NCI-H82 (cell line): ENCODE data around the gene DOCK2.
"Not testable (repeated sequence)": the region's sequence is repeated elsewhere in the genome, so short reads cannot be mapped to it uniquely, and the experiment has no call there.

ENCODE experiments used
- DNase-seq: peaks from one replicate; lab custom pipeline; 2025; lab: John Stamatoyannopoulos, UW

The DOCK2 gene

DNA sequence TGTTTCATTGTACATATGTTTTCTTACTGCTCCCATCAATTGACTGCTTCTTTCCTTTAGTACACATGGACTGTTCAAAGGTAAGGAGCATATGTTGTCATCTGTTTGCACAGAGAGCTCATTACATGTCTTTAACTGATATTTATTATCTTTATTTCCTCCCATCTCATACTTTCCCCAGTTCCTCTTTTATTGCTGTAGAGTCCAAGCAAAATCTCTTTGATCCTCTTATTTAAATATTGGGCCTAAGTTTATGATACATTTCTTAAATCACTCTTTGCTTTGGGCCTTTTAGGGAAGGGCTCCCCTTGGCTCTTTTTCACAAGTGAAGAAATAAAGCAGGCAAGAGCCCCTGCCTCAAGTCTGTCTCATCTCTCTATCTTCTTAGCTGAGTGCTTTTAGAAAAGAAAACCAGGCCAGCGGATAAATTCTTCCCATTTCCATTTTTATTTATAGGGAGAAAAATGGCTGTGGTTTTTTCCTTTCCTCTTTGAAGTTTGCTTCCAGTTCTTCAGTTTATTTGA is 152.4 kb downstream of the DOCK2 start:
- DNase-seq: no peak

GRCh38 chr5:169791251-169791650 is 154.2 kb downstream of the DOCK2 start:
- DNase-seq: no peak

DNA sequence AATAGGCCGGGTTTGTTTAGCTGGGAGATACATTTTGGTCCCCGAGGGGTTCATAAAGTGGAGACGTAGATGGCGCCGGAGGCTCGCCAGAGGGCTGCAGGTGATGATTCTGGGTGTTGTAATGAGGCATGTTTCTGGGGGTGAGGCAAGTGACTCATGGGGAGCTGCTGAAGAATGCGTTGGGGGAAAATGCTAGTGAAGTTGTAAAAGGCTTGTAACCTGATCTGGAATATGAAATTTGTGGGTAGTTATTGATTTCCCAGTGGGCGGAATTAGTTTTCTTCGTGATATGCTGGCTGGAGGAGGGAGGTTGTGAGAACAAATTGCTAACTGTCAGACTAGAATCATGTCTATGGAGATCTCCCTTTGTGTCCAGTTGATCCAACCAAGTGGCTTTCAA is 158.3 kb downstream of the DOCK2 start:
- DNase-seq: no peak

DNA sequence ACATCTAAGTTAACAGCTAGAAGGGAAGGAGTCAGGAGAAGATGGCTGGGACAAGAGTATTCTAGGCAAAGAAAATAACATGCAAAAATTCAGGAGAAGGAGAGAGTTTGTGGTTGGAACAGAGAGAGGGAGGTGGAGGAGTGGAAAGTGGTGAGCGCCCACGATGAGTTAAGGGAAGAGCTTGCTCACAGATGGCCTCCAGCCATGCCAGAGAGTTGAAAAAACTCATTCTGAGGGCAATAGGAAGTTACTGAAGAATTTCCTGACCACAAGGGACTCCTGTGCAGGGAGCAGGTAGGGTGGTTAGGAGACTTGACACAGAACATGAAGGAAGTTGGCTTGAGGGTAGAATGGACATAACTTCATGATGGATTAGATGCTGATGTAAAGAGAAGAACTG is 159.7 kb downstream of the DOCK2 start:
- no peak for DNase-seq

GRCh38 chr5:169797577-169797976 is 160.5 kb downstream of the DOCK2 start:
- no peak for DNase-seq

- no peak for DNase-seq
Measured at GRCh38 chr5:169798438-169798837, 161.4 kb downstream of the DOCK2 start.

- DNase-seq: no peak
Measured at GRCh38 chr5:169798906-169799660, 162.0 kb downstream of the DOCK2 start.

DNA sequence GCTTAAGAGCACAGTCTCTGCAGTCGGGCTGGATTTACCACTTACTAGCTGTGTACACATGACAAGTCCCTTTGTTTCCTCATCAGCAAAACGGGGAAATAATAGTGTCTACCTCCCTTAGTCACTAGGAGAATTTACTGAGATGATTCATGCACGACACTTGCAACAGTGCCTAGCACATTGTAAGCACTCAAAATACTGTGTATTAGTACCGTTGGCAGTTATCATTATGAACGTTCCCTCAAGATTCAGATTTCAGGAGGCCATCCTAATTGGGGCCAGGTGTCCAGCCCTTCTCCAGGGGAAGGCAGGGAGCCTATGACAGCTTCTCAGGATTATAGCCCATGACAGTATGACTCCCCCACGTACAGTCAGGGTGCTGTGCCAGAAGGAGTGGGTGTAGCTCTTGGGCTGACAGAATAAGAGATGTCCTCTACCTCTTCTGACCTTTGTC is 164.3 kb downstream of the DOCK2 start:
- DNase-seq: no peak

- DNase-seq: no peak
Measured at GRCh38 chr5:169801781-169802180, 164.7 kb downstream of the DOCK2 start.

DNA sequence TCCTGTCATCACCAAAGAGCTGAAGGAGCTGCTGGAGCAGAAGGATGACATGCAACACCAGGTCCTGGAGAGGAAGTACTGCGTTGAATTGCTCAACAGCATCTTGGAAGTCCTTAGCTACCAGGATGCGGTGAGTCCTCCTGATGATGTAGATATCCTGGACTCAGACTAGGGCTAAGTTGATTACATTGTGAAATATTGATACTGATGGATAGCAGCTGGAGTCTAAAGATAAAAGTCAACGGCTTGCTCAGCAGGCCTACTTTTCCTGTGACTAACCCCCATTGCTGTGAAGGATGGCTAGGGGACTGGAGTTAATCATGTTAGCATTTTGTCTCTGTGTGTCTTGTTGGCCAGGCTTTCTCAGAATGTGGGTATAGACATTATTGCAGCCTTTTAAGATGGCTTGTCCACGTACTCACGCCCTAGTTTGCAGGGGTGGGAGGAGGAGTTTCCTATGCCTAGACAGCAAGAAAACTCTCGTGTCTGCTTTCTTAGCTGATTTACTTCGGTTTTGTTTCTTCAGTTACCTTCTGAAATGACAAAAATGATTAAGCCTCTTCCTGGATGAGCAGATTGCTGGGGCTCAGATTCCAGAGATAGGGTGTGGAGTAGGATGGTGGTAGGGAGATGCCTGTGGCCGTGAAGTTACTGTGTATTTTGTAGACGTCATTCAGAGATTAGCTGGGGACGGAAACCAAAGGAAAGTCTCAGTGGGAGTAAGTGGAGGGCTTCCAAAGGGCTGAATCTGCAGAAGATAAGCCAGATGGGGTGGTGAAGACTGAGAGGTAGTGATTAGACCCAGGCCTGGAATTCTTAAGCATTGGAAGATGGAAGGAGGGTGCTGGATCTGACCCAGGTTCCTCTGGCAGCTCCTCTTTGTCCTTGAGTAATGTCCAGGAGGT is 166.3 kb downstream of the DOCK2 start:
- DNase-seq: no peak

GRCh38 chr5:169804861-169805260 is 167.8 kb downstream of the DOCK2 start:
- DNase-seq: no peak

- DNase-seq: no peak
Measured at GRCh38 chr5:169805527-169805934, 168.5 kb downstream of the DOCK2 start.

DNA sequence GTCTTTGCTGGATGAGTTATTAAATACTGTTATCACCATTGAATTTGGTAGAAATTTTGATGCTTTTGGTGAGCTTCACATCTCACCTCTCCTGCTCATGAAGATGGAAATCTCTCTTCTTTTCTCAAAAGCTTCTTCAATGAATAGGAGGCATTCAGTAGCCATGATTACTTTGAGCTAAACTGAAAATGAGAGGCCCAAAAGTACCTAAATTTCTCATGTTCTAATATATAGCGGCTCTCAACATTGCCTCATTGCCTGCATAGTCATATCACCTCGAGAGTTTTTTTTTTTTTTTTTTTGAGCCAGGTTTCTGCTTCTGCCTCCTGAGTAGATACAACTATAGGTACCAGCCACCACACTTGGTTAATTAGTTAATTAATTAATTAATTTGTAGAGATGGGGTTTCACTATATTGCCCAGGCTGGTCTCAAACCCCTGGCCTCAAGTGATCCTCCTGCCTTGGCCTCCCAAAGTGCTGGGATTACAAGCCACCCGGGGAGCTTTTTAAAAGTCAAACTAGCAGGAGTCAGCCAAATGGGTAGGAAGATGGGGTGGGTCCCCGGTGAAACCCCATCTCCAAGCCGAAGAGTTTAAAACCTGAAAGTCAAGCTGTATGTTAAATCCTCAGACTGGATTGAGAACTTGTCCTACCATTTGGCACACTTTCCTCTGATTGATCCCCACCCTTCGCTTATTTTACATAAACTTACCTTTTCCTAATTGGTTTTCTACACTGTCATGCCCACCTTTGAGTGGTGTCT is 169.0 kb downstream of the DOCK2 start:
- no peak for DNase-seq

DNA sequence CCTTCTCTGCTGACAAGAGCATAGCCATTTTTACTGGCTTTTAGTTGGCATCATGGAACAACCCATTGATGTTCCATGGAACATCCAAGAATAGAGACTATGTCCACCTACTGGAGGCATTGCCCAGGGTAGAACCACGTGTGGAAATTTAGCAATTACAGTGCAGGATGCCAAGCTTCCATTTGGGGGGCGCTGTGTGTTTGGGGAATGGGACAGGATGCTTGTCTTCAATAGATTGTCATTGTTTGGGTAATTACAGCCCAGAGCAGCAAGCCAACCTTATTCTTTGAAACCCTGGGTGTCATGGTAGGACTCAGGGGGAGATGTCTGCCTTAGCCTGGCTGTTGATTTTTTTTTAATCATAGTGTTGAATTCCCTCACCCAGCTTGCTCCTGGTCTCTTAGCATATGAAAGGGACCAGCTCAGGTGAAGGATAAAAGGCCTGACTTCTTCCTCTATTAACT is 171.1 kb downstream of the DOCK2 start:
- DNase-seq: no peak

- not testable (repeated sequence) for DNase-seq
Measured at GRCh38 chr5:169808880-169809279, 171.8 kb downstream of the DOCK2 start.

DNA sequence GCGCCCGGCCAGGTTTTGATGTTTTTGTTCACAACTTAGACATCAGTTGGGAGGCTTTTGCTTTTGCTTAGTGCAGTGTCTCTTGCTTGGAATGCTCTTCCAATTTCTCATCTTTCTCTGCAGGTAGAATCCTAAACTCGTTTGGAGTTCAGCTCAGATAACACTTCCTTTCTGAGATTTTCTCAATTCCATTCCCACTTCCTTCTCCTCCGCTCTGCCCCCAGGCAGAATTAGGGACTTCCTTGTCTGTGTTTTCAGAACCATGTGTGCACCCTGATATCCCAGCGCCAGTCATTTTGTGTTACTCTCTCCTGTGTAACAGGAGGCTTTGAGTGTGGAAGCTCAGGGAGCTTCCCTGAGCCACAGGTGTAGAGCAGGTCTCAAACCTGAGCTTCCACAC is 172.2 kb downstream of the DOCK2 start:
- DNase-seq: no peak

DNA sequence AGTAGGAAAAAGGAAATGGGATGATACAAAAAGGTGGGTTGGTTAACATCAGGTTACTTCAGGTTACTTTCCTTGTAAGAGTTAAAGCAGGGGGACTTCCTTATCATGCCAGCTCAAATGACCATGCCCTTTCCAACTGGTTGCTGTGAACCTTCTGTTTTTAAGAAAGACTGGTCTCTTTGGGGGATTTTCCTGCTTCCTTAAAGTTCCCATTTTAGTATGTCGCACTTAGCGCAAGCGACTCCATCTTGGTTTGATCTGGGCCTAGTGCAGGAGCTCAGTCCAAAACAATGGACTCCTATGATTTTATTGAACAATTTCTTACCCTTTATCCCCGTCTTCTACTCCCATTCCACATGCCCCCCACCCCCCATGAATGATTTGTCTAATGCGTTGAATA is 173.4 kb downstream of the DOCK2 start:
- no peak for DNase-seq

DNA sequence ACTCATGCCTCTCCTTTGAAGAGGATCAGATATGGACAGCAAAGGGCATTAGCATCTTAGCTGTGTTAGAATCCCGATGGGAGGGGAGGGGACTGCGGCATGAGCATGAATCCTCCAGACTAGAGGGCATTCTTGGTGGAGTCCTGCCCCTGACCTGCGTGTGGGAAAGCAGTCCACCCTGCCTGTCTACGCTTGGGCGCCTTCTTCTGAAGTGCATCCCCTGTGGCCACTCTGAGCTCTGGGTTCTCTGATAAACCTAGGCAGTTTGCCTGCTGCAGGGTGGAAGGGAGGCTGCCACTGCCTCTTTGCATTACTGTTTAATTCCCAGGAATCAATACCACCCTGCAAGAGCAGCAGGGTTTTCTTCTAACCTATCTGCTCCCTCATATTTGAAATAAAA is 173.9 kb downstream of the DOCK2 start:
- no peak for DNase-seq

- no peak for DNase-seq
Measured at GRCh38 chr5:169811680-169812079, 174.6 kb downstream of the DOCK2 start.

DNA sequence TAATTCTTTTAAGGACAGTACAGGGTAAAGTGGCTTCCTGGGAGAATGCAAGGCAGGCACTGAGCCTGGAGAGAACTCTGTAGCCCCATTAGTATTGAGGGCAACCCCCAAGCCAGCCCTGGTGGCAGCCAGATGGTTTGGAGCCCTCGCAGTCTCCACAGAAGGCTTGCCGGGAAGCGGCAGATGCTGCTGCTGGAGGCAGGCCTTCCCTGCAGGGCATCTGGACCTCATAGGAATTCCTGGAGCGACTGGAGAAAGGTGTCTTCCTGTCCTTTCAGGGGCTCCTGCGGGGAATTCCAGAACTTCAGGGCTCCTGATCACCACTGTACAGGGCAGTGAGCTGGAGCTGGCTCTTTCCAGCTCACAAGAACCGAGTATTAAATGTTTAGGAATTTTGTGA is 175.7 kb downstream of the DOCK2 start:
- peak; percentile 69 for DNase-seq

- DNase-seq: no peak
Measured at GRCh38 chr5:169814045-169814444, 177.0 kb downstream of the DOCK2 start.

DNA sequence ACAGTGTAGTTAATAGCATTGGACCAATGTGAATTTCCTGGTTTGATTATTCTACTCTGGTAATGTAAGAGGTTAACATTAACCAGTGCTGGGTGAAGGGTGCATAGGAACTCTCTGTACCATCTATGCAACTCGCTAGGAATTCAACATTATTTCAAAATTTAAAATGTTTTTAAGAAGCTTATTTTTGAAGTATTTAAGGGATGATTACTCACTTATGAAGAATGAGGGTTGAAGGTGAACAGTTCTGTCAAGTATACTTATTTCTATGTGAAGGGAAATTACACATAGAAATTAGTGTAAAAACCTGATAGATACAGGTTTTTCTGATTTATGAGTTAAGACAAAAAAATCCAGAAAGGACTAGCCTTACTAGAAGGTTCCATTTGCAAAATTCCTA is 177.4 kb downstream of the DOCK2 start:
- DNase-seq: no peak
